Astrocyte of the spinal cord (primary cell): ENCODE measurements around the gene TPRA1.

Experiments
- DNase-seq: peaks from one replicate; pipeline ENCODE4 v3.0.0; 2011; ENCODE audit warnings: low read depth, low spot score
- H3K4me3 ChIP-seq: 2 replicates; pipeline ENCODE4 v1.5.1; 2011; ENCODE audit warnings: low read depth, mild to moderate bottlenecking, low read length, moderate library complexity
- in situ Hi-C: cut with HindIII; loops from 2 replicates; pipeline ENCODE4 v1.10.0; 2017; ENCODE audit warnings: low sequenced_read_pairs
- TF ChIP-seq, protein P1 (sequence below): IDR thresholded peaks from 2 replicates; pipeline ENCODE4 v1.5.1; 2012; ENCODE audit warnings: low read depth, mild to moderate bottlenecking, low read length, inconsistent platforms

Gene TPRA1

DNA sequence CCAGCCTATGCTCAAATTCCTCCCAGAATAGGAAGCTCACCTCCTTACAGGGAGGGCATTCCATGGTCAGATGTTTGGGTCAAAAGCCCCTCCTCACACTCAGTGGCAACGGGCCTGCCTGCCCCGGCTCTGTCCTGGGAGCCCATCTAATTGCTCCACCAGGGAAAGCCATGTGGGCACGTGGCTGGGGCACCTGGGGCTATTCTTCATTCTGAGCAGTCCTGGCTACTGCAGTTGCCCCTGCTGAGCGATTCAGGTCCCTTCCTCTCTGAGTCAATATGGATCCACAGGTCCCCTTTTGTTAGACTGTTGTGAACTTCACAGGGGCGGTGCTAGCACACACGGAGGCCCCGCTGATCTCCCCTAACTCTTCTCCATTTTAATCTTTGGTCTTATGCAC is 39.4 kb downstream of the TPRA1 start:
- TF ChIP-seq, protein P1, sequence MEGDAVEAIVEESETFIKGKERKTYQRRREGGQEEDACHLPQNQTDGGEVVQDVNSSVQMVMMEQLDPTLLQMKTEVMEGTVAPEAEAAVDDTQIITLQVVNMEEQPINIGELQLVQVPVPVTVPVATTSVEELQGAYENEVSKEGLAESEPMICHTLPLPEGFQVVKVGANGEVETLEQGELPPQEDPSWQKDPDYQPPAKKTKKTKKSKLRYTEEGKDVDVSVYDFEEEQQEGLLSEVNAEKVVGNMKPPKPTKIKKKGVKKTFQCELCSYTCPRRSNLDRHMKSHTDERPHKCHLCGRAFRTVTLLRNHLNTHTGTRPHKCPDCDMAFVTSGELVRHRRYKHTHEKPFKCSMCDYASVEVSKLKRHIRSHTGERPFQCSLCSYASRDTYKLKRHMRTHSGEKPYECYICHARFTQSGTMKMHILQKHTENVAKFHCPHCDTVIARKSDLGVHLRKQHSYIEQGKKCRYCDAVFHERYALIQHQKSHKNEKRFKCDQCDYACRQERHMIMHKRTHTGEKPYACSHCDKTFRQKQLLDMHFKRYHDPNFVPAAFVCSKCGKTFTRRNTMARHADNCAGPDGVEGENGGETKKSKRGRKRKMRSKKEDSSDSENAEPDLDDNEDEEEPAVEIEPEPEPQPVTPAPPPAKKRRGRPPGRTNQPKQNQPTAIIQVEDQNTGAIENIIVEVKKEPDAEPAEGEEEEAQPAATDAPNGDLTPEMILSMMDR = no peak
- H3K4me3 ChIP-seq = no peak overlapping the region
- no peak for DNase-seq
- in situ Hi-C loops = no loop called here

GRCh38 chr3:127550468-127551157 is 39.9 kb downstream of the TPRA1 start:
- TF ChIP-seq, protein P1 = no peak
- no peak for DNase-seq
- in situ Hi-C loops = no loop called here
- H3K4me3 ChIP-seq = no peak overlapping the region

GRCh38 chr3:127549826-127550467 is 40.6 kb downstream of the TPRA1 start:
- H3K4me3 ChIP-seq = no peak overlapping the region
- no peak for DNase-seq
- in situ Hi-C loops = no loop called here
- TF ChIP-seq, protein P1 = no peak

DNA sequence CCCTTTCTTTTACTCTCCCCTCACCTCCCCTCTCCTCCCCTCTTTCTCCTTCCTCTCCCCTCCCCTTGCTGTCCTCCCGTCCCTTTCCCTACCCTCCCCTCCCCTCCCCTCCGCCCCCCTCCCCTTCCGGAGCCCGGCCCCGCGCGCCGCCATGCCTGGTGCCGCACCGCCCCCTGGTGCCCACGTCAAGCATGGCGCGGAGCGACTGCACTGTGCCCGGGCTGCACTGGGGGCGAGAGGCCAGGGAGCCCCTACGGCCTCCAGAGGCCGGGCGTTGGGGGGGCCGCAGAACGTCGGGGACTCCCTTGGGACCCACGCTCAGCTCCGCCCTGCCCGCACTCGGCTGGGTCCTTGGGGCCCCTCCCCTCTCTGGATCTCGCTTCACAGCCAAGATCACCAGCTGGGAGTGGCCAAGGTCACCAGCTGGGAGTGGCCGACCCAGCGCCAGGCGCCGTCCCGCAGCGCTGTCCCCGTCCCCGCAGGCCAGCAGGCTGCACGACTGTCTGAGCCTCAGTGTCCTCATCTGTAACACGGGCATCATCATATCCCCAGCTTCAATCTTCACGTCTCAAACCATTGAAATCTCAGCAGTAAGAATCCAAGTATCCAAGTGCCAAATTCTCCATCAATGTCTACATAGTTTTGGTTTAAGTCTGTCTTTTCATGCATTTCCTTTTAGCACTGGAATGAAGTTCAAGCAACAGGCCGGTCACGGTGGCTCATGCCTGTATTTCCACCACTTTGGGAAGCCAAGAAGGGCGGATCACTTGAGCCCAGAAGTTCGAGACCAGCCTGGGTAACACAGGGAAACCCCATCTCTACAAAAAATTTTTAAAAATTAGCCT is 42.5 kb downstream of the TPRA1 start:
- peak; percentile 53 for DNase-seq
- H3K4me3 ChIP-seq = peak overlapping the region; percentile 51
- TF ChIP-seq, protein P1 = peak; percentile 70
- in situ Hi-C loops = no loop called here

- TF ChIP-seq, protein P1 = no peak
- in situ Hi-C loops = no loop called here
- H3K4me3 ChIP-seq = peak overlapping the region; percentile 51
- DNase-seq = no peak
Observed at GRCh38 chr3:127546970-127547733, 43.4 kb downstream of the TPRA1 start.

DNA sequence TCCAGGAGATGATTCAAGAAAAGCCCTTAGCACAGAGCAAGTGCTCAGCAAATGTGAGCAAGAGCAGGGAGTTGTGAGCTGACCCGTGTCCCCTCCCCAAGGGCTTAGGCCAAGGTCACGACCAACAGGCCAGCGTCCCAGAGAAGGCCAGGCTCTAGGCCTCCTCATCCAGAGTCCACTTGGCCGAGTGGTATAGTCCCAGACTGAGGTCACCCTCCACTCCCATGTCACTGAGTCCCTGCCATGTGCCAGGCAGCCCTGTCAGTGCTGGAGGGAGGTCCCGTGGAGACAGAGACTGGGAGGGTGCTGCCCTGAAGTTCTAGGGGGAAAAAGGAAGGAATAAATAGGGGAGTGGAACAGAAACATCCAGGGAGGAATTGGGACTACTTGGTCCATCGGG is 44.0 kb downstream of the TPRA1 start:
- TF ChIP-seq, protein P1 = no peak
- no peak overlapping the region for H3K4me3 ChIP-seq
- no peak for DNase-seq
- in situ Hi-C loops = no loop called here
